HepG2 (cell line): ENCODE measurements around the gene CAPS. TPM values are rescaled to one million over a fixed set of nuclear protein-coding genes. Genes with fewer than 3 reads are reported as not detected.

Experiments used
- CHD2 ChIP-seq: IDR thresholded peaks from 2 replicates; pipeline ENCODE4 v1.6.1; 2011; ENCODE audit warnings: low read depth, low read length, improper control_type of control experiment
- HES4 ChIP-seq: sonication (generic); formaldehyde crosslinking; IDR thresholded peaks from 2 replicates; pipeline ENCODE4 v1.9.0; 2021; ENCODE audit warnings: mild to moderate bottlenecking, missing genetic modification reagents, borderline replicate concordance
- RXRB ChIP-seq: IDR thresholded peaks from 2 replicates; pipeline ENCODE4 v1.6.1; 2016; ENCODE audit warnings: borderline replicate concordance, missing genetic modification reagents, missing compliant biosample characterization
- ZC3H13 ChIP-seq: sonication (generic); formaldehyde crosslinking; IDR thresholded peaks from 2 replicates; pipeline ENCODE4 v1.8.1; 2023; ENCODE audit warnings: mild to moderate bottlenecking, missing genetic modification reagents, moderate library complexity
- ZNF205 ChIP-seq: IDR thresholded peaks from 2 replicates; pipeline ENCODE4 v1.6.1; 2018; ENCODE audit warnings: missing biosample characterization, missing genetic modification reagents
- ZNF207 ChIP-seq: fragments of 450-650 bp; IDR thresholded peaks from 2 replicates; pipeline ENCODE4 v1.6.1; 2016; ENCODE audit warnings: antibody characterized with exemption, borderline replicate concordance
- ZNF280D ChIP-seq: sonication (generic); formaldehyde crosslinking; IDR thresholded peaks from 2 replicates; pipeline ENCODE4 v1.5.1; 2020; ENCODE audit warnings: mild to moderate bottlenecking, missing genetic modification reagents
- ZNF580 ChIP-seq: IDR thresholded peaks from 2 replicates; pipeline ENCODE4 v1.6.1; 2016; ENCODE audit warnings: low read depth, borderline replicate concordance
- ZNF639 ChIP-seq: conservative IDR thresholded peaks from 2 replicates; pipeline ENCODE4 v1.6.1; 2018; ENCODE audit warnings: missing genetic modification reagents
- polyA plus RNA-seq, 8 experiments: library from polyadenylated mRNA; depleted of rRNA in 3 of 8; stranded (reverse) in 7 of 8; unstranded in 1 of 8; fragments of >200 nt; fragmentation: Illumina TruSeq in 4 of 8; extraction: Trizol in 4 of 8; gene quantifications; 2 replicates each; pipeline versions ENCODE4 v1.2.1 to v1.2.3, GENCODE V29; 2011 to 2016; ENCODE audit warnings: low read depth in 4 of 8, missing spikeins in 1 of 8, mixed read lengths in 1 of 8; ENCODE audit not compliant: insufficient read depth in 1 of 8
- total RNA-seq, 5 experiments: library from RNA; depleted of rRNA; stranded (reverse); fragments of >200 nt; fragmentation: Illumina TruSeq; extraction: Trizol; gene quantifications; 2 replicates each; pipeline ENCODE4 v1.2.3, GENCODE V29; 2016; ENCODE audit warnings: low read depth in 1 of 5

The CAPS gene
- total and polyA plus RNA-seq, 2 of the 13 experiments (the other 11 are each of a cell fraction or from before 2014, with no cell fraction given), result 3.1 TPM

GRCh38 chr19:5958074-5958850 lies 44.2 kb downstream of the CAPS start (continued):
- no peak for TF ChIP-seq ZNF280D (CRISPR knock-in tag)
- TF ChIP-seq HES4, result no peak
- TF ChIP-seq CHD2, result no peak
- no peak for TF ChIP-seq ZNF639
- TF ChIP-seq ZNF205 (CRISPR knock-in tag), result no peak
- TF ChIP-seq RXRB, result no peak
- no peak for TF ChIP-seq ZNF207
- TF ChIP-seq ZNF580 (CRISPR knock-in tag), result no peak
- TF ChIP-seq ZC3H13 (CRISPR knock-in tag), result no peak
